Measurements from ENCODE around the gene GLCE. TPM values are rescaled to one million over a fixed set of nuclear protein-coding genes. Genes with fewer than 3 reads are reported as not detected.

Gene GLCE
- total and polyA plus RNA-seq, 2 donors (not counting 1 experiment from before 2014, with no cell fraction given), result 21.7 to 23.9 TPM

DNA sequence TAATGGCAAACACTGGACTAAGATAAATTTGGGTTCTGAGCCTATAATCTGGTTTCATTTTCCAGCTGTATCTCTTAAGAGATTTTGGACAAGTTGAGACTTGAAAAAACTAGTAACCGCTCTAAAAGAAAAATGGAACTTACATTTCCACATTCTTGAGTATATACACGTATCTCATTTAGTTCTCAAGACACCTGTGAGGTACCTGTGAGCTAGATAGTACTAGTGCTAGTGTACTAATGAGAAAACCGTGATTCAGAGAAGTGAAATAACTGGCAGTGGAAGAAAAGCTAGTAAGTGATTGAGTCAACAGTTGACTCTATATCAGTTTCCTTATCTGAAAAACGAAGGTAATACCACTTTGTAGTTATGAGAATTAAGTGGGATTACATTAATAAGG, 76.1 kb downstream of the GLCE start:
- Histone ChIP-seq H3K4me2 (ENCODE audit: extremely low read depth, insufficient read depth, low read length) (no peak overlapping the region), H3K9ac (ENCODE audit: insufficient read depth, low read length) (no peak overlapping the region), H3K9me3 (ENCODE audit: control insufficient read depth, insufficient read depth, low read depth, low read length) (no peaks in the 10 kb centered on the region), H3K27me3 (ENCODE audit: control insufficient read depth, insufficient read depth, low read length) (no peaks in the 10 kb centered on the region), H3K27ac (ENCODE audit: insufficient read depth, low read length) (no peak overlapping the region), H2AFZ (ENCODE audit: low read length) (no peak overlapping the region), H3K4me3 (replicated peaks in 1 of 4; ENCODE audit: control extremely low read depth in 1 of 4, insufficient read depth in 1 of 4, low read depth in 3 of 4, low read length in 4 of 4) (no peak overlapping the region), H3K4me1 (ENCODE audit: control insufficient read depth, extremely low read depth, insufficient read depth, low read length) (no peaks in the 10 kb centered on the region), H3K36me3 (ENCODE audit: control insufficient read depth, insufficient read depth, low read length) (no peaks in the 10 kb centered on the region), H3K79me2 (ENCODE audit: control insufficient read depth, insufficient read depth, low read length) (no peaks in the 10 kb centered on the region), H4K20me1 (ENCODE audit: control insufficient read depth, extremely low read depth, insufficient read depth, low read length) (no peaks in the 10 kb centered on the region)
- DNase-seq (ENCODE audit: low read depth in 2 of 2), result no peak
- TF ChIP-seq, protein P1, sequence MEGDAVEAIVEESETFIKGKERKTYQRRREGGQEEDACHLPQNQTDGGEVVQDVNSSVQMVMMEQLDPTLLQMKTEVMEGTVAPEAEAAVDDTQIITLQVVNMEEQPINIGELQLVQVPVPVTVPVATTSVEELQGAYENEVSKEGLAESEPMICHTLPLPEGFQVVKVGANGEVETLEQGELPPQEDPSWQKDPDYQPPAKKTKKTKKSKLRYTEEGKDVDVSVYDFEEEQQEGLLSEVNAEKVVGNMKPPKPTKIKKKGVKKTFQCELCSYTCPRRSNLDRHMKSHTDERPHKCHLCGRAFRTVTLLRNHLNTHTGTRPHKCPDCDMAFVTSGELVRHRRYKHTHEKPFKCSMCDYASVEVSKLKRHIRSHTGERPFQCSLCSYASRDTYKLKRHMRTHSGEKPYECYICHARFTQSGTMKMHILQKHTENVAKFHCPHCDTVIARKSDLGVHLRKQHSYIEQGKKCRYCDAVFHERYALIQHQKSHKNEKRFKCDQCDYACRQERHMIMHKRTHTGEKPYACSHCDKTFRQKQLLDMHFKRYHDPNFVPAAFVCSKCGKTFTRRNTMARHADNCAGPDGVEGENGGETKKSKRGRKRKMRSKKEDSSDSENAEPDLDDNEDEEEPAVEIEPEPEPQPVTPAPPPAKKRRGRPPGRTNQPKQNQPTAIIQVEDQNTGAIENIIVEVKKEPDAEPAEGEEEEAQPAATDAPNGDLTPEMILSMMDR (conservative IDR thresholded peaks at IDR 0.05 in 1 of 2, IDR thresholded peaks at IDR 0.05 in 1 of 2; ENCODE audit: low read depth in 1 of 2, low read length in 2 of 2), result no peak
- no peak for TF ChIP-seq EZH2 (IDR thresholded peaks at IDR 0.05; ENCODE audit: low read length, missing control alignments)

DNA sequence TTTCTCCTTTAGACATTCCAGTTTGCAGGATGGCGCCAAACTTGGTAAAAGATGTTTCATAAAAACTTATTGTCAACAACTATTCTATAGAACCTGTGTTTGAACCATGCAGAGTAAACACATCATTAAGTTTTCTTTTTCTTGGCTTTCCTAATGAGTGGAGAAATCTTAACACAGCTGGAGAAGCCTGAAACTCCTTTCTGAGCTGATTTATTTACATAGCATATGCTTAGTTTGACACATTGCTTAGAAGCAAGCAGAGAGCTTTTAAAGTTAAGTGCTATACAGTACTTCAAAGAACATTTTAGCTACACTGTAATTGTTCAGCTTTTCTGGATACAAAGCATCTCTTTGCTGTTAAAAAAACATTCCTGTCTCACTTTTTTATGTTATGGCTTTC, 77.3 kb downstream of the GLCE start:
- no peaks in the 10 kb centered on the region for H3K9me3 ChIP-seq (ENCODE audit: control insufficient read depth, insufficient read depth, low read depth, low read length)
- H3K27me3 ChIP-seq (ENCODE audit: control insufficient read depth, insufficient read depth, low read length), result no peaks in the 10 kb centered on the region
- TF ChIP-seq, protein P1 (conservative IDR thresholded peaks at IDR 0.05 in 1 of 2, IDR thresholded peaks at IDR 0.05 in 1 of 2; ENCODE audit: low read depth in 1 of 2, low read length in 2 of 2), result no peak
- no peak for TF ChIP-seq EZH2 (IDR thresholded peaks at IDR 0.05; ENCODE audit: low read length, missing control alignments)
- no peaks in the 10 kb centered on the region for H3K79me2 ChIP-seq (ENCODE audit: control insufficient read depth, insufficient read depth, low read length)
- no peak for DNase-seq (ENCODE audit: low read depth in 2 of 2)
- H2AFZ ChIP-seq (ENCODE audit: low read length), result no peak overlapping the region
- H3K4me3 ChIP-seq (replicated peaks in 1 of 4; ENCODE audit: control extremely low read depth in 1 of 4, insufficient read depth in 1 of 4, low read depth in 3 of 4, low read length in 4 of 4), result no peak overlapping the region
- no peak overlapping the region for H3K9ac ChIP-seq (ENCODE audit: insufficient read depth, low read length)
- H3K4me2 ChIP-seq (ENCODE audit: extremely low read depth, insufficient read depth, low read length), result no peak overlapping the region
- no peaks in the 10 kb centered on the region for H4K20me1 ChIP-seq (ENCODE audit: control insufficient read depth, extremely low read depth, insufficient read depth, low read length)
- H3K36me3 ChIP-seq (ENCODE audit: control insufficient read depth, insufficient read depth, low read length), result no peaks in the 10 kb centered on the region
- no peaks in the 10 kb centered on the region for H3K4me1 ChIP-seq (ENCODE audit: control insufficient read depth, extremely low read depth, insufficient read depth, low read length)
- no peak overlapping the region for H3K27ac ChIP-seq (ENCODE audit: insufficient read depth, low read length)

DNA sequence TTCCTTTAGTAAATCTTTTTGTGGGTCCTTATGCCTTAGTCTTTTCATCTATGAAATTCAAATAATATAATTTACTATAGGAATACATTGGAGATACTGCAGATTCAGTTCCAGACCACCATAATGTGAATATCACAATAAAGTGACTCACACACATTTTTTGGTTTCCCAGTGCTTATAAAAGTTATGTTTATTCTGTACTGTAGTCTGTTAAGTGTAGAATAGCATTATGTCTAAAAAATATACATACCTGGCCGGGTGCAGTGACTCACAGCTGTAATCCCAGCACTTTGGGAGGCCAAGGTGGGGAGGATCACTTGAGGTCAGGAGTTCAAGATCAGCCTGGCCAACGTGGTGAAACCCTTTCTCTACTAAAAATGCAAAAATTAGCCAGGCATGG, 84.4 kb downstream of the GLCE start:
- Histone ChIP-seq H3K79me2 (ENCODE audit: control insufficient read depth, insufficient read depth, low read length) (no peaks in the 10 kb centered on the region), H3K27ac (ENCODE audit: insufficient read depth, low read length) (no peak overlapping the region), H3K4me1 (ENCODE audit: control insufficient read depth, extremely low read depth, insufficient read depth, low read length) (no peaks in the 10 kb centered on the region), H3K9ac (ENCODE audit: insufficient read depth, low read length) (no peak overlapping the region), H3K9me3 (ENCODE audit: control insufficient read depth, insufficient read depth, low read depth, low read length) (no peaks in the 10 kb centered on the region), H3K4me3 (replicated peaks in 1 of 4; ENCODE audit: control extremely low read depth in 1 of 4, insufficient read depth in 1 of 4, low read depth in 3 of 4, low read length in 4 of 4) (no peak overlapping the region), H2AFZ (ENCODE audit: low read length) (no peak overlapping the region), H4K20me1 (ENCODE audit: control insufficient read depth, extremely low read depth, insufficient read depth, low read length) (no peaks in the 10 kb centered on the region), H3K4me2 (ENCODE audit: extremely low read depth, insufficient read depth, low read length) (no peak overlapping the region), H3K36me3 (ENCODE audit: control insufficient read depth, insufficient read depth, low read length) (no peaks in the 10 kb centered on the region), H3K27me3 (ENCODE audit: control insufficient read depth, insufficient read depth, low read length) (no peaks in the 10 kb centered on the region)
- peak in 1 of 2 donors; percentile 9 for DNase-seq (ENCODE audit: low read depth in 2 of 2)
- TF ChIP-seq, protein P1 (conservative IDR thresholded peaks at IDR 0.05 in 1 of 2, IDR thresholded peaks at IDR 0.05 in 1 of 2; ENCODE audit: low read depth in 1 of 2, low read length in 2 of 2), result no peak
- no peak for TF ChIP-seq EZH2 (IDR thresholded peaks at IDR 0.05; ENCODE audit: low read length, missing control alignments)

All from fibroblast of lung (primary cell).